ENCODE data around the gene TFPI.

The TFPI gene

GRCh38 chr2:187442778-187443177, 111.5 kb downstream of the TFPI start:
- H3K9me3 ChIP-seq (replicated peaks in 1 of 2; ENCODE audit: control insufficient read depth in 2 of 2, insufficient read depth in 1 of 2, low read depth in 1 of 2, low read length in 2 of 2) = no peaks in the 10 kb centered on the region
- H3K14ac ChIP-seq (ENCODE audit: low read length) = no peak overlapping the region
- no CpG with 5 or more reads among the region's 2 CpGs for WGBS, 2 donors (ENCODE audit: extremely low coverage in 2 of 2, insufficient read length in 2 of 2, insufficient replicate concordance in 1 of 2)
- no peak overlapping the region for H3K23ac ChIP-seq (ENCODE audit: low read depth, low read length, poor library complexity)
- peaks cover 0 to 6% of the 10 kb centered on the region in 2 donors for H3K4me1 ChIP-seq (ENCODE audit: control insufficient read depth in 2 of 2, insufficient read depth in 1 of 2, low read depth in 1 of 2, low read length in 2 of 2)
- no peak overlapping the region for H2BK15ac ChIP-seq (ENCODE audit: low read length)
- no peak overlapping the region for H4K8ac ChIP-seq (ENCODE audit: low read depth, low read length)
- H3K4ac ChIP-seq (ENCODE audit: low read length) = no peak overlapping the region
- no peak overlapping the region for H3K27ac ChIP-seq (replicated peaks; ENCODE audit: low read length)
- no peak overlapping the region for H2BK120ac ChIP-seq (ENCODE audit: low read depth, low read length)
- no peaks in the 10 kb centered on the region for H3K79me1 ChIP-seq (ENCODE audit: low read depth, low read length)
- H3K4me3 ChIP-seq (ENCODE audit: low read length in 2 of 2) = no peak overlapping the region
- H3K4me2 ChIP-seq (ENCODE audit: insufficient read depth, low read length, poor library complexity, severe bottlenecking) = no peak overlapping the region
- no peak overlapping the region for H3K9ac ChIP-seq (ENCODE audit: low read depth, low read length, poor library complexity)
- no peaks in the 10 kb centered on the region for H3K27me3 ChIP-seq (ENCODE audit: control insufficient read depth in 3 of 3, insufficient read depth in 3 of 3, low read depth in 1 of 3, low read length in 3 of 3)
- no peak overlapping the region for H2AFZ ChIP-seq (ENCODE audit: low read length)
- no peak overlapping the region for H2AK5ac ChIP-seq (ENCODE audit: low read depth, low read length)
- no peak overlapping the region for H3K18ac ChIP-seq (ENCODE audit: low read length)
- no peak overlapping the region for H2BK5ac ChIP-seq (ENCODE audit: low read length)
- no peak overlapping the region for H2BK12ac ChIP-seq (ENCODE audit: low read length)
- DNase-seq (ENCODE audit: low spot score) = no peak
- H3K36me3 ChIP-seq (replicated peaks in 1 of 2; ENCODE audit: control insufficient read depth in 2 of 2, insufficient read depth in 2 of 2, low read length in 2 of 2) = no peaks in the 10 kb centered on the region
- no peak overlapping the region for H4K91ac ChIP-seq (ENCODE audit: low read depth, low read length, poor library complexity)

DNA sequence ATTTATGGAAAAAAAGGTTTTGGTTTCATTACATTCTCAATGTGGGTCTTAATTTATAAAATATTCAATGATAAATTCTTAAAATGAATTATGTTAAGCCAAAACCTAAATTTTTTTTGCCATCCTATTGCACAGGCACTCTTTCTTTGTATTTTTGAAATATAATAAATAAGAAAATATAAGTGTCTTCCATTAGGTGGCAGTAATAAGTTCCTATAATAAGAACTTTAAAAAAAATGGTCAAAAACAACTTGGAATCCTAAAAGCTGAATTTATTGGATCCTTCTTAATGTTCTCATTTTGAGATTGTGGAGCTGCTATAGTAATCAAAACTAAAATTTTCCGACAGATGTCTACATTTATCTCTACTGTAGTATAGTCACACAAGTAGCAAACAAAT, 111.9 kb downstream of the TFPI start:
- no peaks in the 10 kb centered on the region for H3K36me3 ChIP-seq (replicated peaks in 1 of 2; ENCODE audit: control insufficient read depth in 2 of 2, insufficient read depth in 2 of 2, low read length in 2 of 2)
- no peak overlapping the region for H3K23ac ChIP-seq (ENCODE audit: low read depth, low read length, poor library complexity)
- no peak overlapping the region for H3K14ac ChIP-seq (ENCODE audit: low read length)
- H3K27me3 ChIP-seq (ENCODE audit: control insufficient read depth in 3 of 3, insufficient read depth in 3 of 3, low read depth in 1 of 3, low read length in 3 of 3) = no peaks in the 10 kb centered on the region
- H3K4me2 ChIP-seq (ENCODE audit: insufficient read depth, low read length, poor library complexity, severe bottlenecking) = no peak overlapping the region
- no peak for DNase-seq (ENCODE audit: low spot score)
- no peak overlapping the region for H2BK15ac ChIP-seq (ENCODE audit: low read length)
- no peaks in the 10 kb centered on the region for H3K79me1 ChIP-seq (ENCODE audit: low read depth, low read length)
- no peak overlapping the region for H2BK5ac ChIP-seq (ENCODE audit: low read length)
- no peak overlapping the region for H2AK5ac ChIP-seq (ENCODE audit: low read depth, low read length)
- no peak overlapping the region for H2BK12ac ChIP-seq (ENCODE audit: low read length)
- H4K91ac ChIP-seq (ENCODE audit: low read depth, low read length, poor library complexity) = no peak overlapping the region
- no peak overlapping the region for H3K9ac ChIP-seq (ENCODE audit: low read depth, low read length, poor library complexity)
- H3K9me3 ChIP-seq (replicated peaks in 1 of 2; ENCODE audit: control insufficient read depth in 2 of 2, insufficient read depth in 1 of 2, low read depth in 1 of 2, low read length in 2 of 2) = no peaks in the 10 kb centered on the region
- H3K18ac ChIP-seq (ENCODE audit: low read length) = no peak overlapping the region
- H2AFZ ChIP-seq (ENCODE audit: low read length) = no peak overlapping the region
- no peak overlapping the region for H4K8ac ChIP-seq (ENCODE audit: low read depth, low read length)
- no peak overlapping the region for H3K27ac ChIP-seq (replicated peaks; ENCODE audit: low read length)
- no peak overlapping the region for H3K4me3 ChIP-seq (ENCODE audit: low read length in 2 of 2)
- H3K4ac ChIP-seq (ENCODE audit: low read length) = no peak overlapping the region
- no CpG with 5 or more reads among the region's 1 CpG for WGBS, 2 donors (ENCODE audit: extremely low coverage in 2 of 2, insufficient read length in 2 of 2, insufficient replicate concordance in 1 of 2)
- H3K4me1 ChIP-seq (ENCODE audit: control insufficient read depth in 2 of 2, insufficient read depth in 1 of 2, low read depth in 1 of 2, low read length in 2 of 2) = peaks cover 0 to 6% of the 10 kb centered on the region in 2 donors
- H2BK120ac ChIP-seq (ENCODE audit: low read depth, low read length) = no peak overlapping the region

- no peak overlapping the region for H2BK120ac ChIP-seq (ENCODE audit: low read depth, low read length)
- H3K27me3 ChIP-seq (ENCODE audit: control insufficient read depth in 3 of 3, insufficient read depth in 3 of 3, low read depth in 1 of 3, low read length in 3 of 3) = no peaks in the 10 kb centered on the region
- WGBS, 2 donors (ENCODE audit: extremely low coverage in 2 of 2, insufficient read length in 2 of 2, insufficient replicate concordance in 1 of 2) = no CpG with 5 or more reads among the region's 3 CpGs
- H2BK15ac ChIP-seq (ENCODE audit: low read length) = no peak overlapping the region
- H2AFZ ChIP-seq (ENCODE audit: low read length) = no peak overlapping the region
- no peak overlapping the region for H3K18ac ChIP-seq (ENCODE audit: low read length)
- H3K4me1 ChIP-seq (ENCODE audit: control insufficient read depth in 2 of 2, insufficient read depth in 1 of 2, low read depth in 1 of 2, low read length in 2 of 2) = peaks cover 0 to 6% of the 10 kb centered on the region in 2 donors
- no peak overlapping the region for H2AK5ac ChIP-seq (ENCODE audit: low read depth, low read length)
- no peak overlapping the region for H2BK5ac ChIP-seq (ENCODE audit: low read length)
- no peak for DNase-seq (ENCODE audit: low spot score)
- no peak overlapping the region for H3K14ac ChIP-seq (ENCODE audit: low read length)
- H4K8ac ChIP-seq (ENCODE audit: low read depth, low read length) = no peak overlapping the region
- no peak overlapping the region for H3K23ac ChIP-seq (ENCODE audit: low read depth, low read length, poor library complexity)
- no peak overlapping the region for H3K27ac ChIP-seq (replicated peaks; ENCODE audit: low read length)
- H3K4ac ChIP-seq (ENCODE audit: low read length) = no peak overlapping the region
- H2BK12ac ChIP-seq (ENCODE audit: low read length) = no peak overlapping the region
- no peak overlapping the region for H3K4me3 ChIP-seq (ENCODE audit: low read length in 2 of 2)
- no peak overlapping the region for H3K9ac ChIP-seq (ENCODE audit: low read depth, low read length, poor library complexity)
- H3K4me2 ChIP-seq (ENCODE audit: insufficient read depth, low read length, poor library complexity, severe bottlenecking) = no peak overlapping the region
- no peak overlapping the region for H4K91ac ChIP-seq (ENCODE audit: low read depth, low read length, poor library complexity)
- no peaks in the 10 kb centered on the region for H3K9me3 ChIP-seq (replicated peaks in 1 of 2; ENCODE audit: control insufficient read depth in 2 of 2, insufficient read depth in 1 of 2, low read depth in 1 of 2, low read length in 2 of 2)
- no peaks in the 10 kb centered on the region for H3K79me1 ChIP-seq (ENCODE audit: low read depth, low read length)
- H3K36me3 ChIP-seq (replicated peaks in 1 of 2; ENCODE audit: control insufficient read depth in 2 of 2, insufficient read depth in 2 of 2, low read length in 2 of 2) = no peaks in the 10 kb centered on the region
Observed at GRCh38 chr2:187440101-187440675, 114.0 kb downstream of the TFPI start.

- no CpG with 5 or more reads among the region's 1 CpG for WGBS, 2 donors (ENCODE audit: extremely low coverage in 2 of 2, insufficient read length in 2 of 2, insufficient replicate concordance in 1 of 2)
- Histone ChIP-seq H2BK5ac (ENCODE audit: low read length) (no peak overlapping the region), H3K9ac (ENCODE audit: low read depth, low read length, poor library complexity) (no peak overlapping the region), H3K23ac (ENCODE audit: low read depth, low read length, poor library complexity) (no peak overlapping the region), H3K4me3 (ENCODE audit: low read length in 2 of 2) (no peak overlapping the region), H3K14ac (ENCODE audit: low read length) (no peak overlapping the region), H3K4me2 (ENCODE audit: insufficient read depth, low read length, poor library complexity, severe bottlenecking) (no peak overlapping the region), H4K8ac (ENCODE audit: low read depth, low read length) (no peak overlapping the region), H2BK15ac (ENCODE audit: low read length) (no peak overlapping the region), H3K18ac (ENCODE audit: low read length) (no peak overlapping the region), H2BK120ac (ENCODE audit: low read depth, low read length) (no peak overlapping the region), H4K91ac (ENCODE audit: low read depth, low read length, poor library complexity) (no peak overlapping the region), H3K4ac (ENCODE audit: low read length) (no peak overlapping the region), H3K9me3 (replicated peaks in 1 of 2; ENCODE audit: control insufficient read depth in 2 of 2, insufficient read depth in 1 of 2, low read depth in 1 of 2, low read length in 2 of 2) (no peaks in the 10 kb centered on the region), H3K27me3 (ENCODE audit: control insufficient read depth in 3 of 3, insufficient read depth in 3 of 3, low read depth in 1 of 3, low read length in 3 of 3) (no peaks in the 10 kb centered on the region), H3K79me1 (ENCODE audit: low read depth, low read length) (no peaks in the 10 kb centered on the region), H2BK12ac (ENCODE audit: low read length) (no peak overlapping the region), H2AFZ (ENCODE audit: low read length) (peak overlapping the region; percentile 27), H3K27ac (replicated peaks; ENCODE audit: low read length) (no peak overlapping the region), H3K4me1 (ENCODE audit: control insufficient read depth in 2 of 2, insufficient read depth in 1 of 2, low read depth in 1 of 2, low read length in 2 of 2) (peaks cover 0 to 6% of the 10 kb centered on the region in 2 donors), H3K36me3 (replicated peaks in 1 of 2; ENCODE audit: control insufficient read depth in 2 of 2, insufficient read depth in 2 of 2, low read length in 2 of 2) (no peaks in the 10 kb centered on the region), H2AK5ac (ENCODE audit: low read depth, low read length) (no peak overlapping the region)
- DNase-seq (ENCODE audit: low spot score) = no peak
Observed at GRCh38 chr2:187438455-187438854, 115.8 kb downstream of the TFPI start.
